GM18519 (cell line): ENCODE data around the gene SLC37A1.
A peak's percentile ranks its signal among the peaks of the same experiment; 100 is the strongest.

ENCODE experiments used
- ATAC-seq: cut with Tn5 transposase; IDR thresholded peaks from one replicate; pipeline ENCODE4 v1.9.1; 2021; ENCODE audit warnings: mild to moderate bottlenecking, moderate library complexity; ENCODE audit not compliant: unreplicated experiment, low FRiP score

SLC37A1 gene

DNA sequence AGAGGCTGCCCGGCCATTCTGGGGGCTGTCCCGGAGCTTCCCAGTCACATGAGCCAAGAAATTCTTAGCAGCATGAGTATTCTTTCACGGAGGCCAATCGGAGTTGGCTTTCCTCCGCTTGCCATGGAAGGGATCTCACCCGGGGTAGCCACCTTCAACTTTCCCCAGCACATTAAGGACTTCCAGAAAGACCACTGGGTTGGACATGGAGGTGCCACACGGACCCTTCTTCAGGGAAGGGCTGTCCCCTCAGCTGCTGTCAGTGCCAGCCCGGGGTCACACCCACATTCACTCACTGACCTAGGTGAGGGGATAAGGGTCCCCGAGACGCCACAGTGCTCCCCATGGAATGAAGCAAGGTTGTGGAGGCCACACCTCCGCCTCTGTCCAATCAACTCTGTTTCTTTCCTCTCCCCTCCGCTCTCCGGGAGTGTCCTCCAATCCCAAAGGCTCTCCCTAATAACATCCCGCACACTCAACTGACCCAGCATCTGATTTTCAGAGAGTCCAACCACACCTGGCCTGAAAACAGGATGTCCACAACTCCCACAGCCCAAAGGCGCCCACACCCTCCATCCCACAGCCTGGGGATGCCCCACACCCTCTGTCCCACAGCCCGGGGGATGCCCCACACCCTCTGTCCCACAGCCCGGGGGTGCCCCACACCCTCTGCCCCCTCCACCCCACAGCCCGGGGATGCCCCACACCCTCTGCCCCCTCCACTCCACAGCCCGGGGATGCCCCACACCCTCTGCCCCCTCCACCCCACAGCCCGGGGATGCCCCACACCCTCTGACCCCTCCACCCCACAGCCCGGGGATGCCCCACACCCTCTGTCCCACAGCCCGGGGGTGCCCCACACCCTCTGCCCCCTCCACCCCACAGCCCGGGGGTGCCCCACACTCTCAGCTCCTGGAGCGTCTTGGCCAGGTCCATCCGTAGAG lies 37.0 kb upstream of the SLC37A1 start:
- no peak for ATAC-seq

DNA sequence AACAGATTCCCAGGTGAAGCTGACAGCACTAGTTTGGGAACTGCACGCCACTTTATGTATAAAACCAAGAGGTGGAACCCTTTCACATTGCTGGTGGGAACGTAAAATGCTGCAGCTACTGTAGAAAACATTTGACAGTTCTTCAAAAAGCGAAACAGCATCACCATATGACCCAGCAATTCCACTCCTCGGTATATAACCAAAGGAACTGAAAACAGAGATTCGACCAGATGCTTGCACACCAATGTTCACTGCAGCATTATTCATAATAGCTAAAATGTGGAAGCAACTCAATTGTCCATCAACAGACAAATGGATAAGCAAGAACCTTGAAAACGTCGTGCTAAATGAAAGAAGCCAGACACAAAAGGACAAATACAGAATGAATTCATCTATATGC lies 35.1 kb upstream of the SLC37A1 start:
- ATAC-seq, result no peak

DNA sequence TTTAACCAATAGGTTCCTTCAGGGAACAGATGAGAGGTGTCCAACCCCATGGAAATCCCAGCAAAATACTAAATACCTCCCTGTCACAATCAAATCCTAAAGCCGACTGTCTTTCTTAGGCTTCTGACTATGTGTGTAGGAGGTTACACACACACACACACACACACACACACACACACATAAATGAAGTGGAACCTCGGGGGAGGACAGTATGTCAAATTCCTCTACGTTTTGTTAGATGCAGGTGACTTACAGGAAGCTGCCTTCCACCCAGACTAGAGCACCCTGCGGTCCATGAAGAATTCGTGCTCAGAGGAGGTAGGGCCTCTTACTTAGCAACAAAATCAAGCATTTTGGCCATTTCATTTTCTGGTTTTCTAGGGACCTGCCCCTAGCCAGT lies 34.1 kb upstream of the SLC37A1 start:
- ATAC-seq, result no peak

DNA sequence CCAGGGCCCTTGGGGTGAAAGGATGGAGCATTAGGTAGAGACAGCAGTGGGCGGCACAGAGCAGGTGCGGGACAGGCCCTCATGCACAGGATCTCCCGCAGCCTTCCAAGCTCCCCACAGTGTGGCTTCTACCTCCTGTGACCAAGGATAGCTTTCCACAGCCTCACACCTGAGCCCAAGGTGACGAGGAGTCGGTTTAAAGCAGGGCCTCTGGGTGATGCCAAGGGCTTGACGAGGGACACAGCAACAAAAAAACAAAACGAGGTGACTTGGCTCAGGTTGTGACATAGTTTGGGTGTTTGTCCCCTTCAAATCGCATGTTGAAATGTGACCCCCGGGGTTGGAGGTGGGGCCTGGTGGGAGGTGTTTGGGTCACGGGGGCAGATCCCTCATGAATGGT lies 32.9 kb upstream of the SLC37A1 start:
- ATAC-seq, result no peak

DNA sequence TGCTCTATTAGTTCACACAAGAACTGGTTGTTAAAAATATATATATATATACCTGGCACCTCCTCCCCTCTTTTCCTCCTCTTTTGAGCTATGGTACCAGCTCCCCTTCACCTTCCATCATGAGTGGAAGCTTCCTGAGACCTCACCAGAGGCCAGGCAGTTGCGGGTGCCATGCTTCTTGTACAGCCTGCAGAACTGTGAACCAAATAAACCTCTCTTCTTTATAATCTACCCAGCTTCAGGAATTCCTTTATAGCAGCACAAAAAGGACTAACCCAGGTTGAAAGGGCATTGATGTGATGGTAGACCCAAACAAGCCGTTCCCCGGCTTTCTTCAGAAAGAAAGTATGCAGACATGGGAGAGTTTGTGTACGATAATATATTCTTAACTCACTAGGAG lies 32.5 kb upstream of the SLC37A1 start:
- ATAC-seq, result no peak

DNA sequence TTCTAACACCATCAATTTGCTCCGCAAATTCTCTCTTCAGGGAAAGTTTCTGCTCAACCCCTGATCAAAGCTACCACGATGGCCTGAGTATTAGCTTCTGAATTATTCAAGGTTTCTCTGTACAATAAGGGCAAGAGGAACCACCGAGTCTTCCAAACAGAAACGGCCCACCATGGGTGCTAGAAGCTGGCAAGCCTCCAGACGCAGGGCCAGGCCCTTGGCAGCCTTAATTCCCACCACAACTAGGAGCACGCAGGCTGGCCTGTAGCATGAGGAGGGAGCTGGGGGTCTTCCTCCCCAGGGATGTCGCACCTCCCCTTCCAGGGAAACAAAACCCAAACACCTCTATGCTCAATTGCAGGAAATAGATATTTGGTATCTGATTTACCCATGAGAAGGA lies 28.7 kb upstream of the SLC37A1 start:
- ATAC-seq, result no peak

DNA sequence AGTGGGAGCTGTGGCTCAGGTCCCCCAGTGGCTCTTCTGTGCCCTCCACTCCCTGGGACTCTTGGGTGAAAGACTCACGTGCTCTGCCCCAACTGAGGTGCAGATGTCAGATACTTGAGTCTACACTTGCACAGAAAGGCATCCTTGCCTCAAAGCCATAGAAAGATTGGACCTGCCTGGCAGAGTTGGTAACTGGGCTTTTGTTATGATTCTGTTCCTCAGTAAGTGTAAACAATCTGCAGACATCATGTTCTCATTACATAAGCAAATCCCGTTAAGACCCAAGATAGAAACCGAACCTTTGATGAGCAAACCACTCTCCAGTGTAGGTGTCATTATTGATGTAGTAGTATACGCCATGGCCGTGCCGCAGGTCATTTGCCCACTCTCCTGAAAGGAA lies 27.6 kb upstream of the SLC37A1 start:
- no peak for ATAC-seq

DNA sequence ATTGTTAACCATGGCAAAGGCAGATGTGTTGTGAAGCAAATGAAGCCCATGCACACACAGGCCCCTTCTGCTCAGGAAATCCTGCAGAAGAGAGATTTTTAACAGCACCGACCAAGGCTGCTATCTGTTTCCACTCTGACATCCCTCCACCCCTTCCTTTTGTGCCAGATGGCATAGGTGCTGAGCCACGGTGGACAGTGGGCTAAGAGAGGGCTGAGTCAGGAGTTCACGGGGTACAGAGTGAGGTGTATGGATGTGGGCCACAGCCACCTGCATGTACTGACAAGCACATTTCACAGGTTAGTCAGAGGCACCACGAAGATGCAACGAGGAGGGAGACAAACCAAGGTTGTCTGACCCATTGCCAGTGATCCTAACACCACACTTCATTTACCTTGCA lies 27.1 kb upstream of the SLC37A1 start:
- ATAC-seq, result no peak

DNA sequence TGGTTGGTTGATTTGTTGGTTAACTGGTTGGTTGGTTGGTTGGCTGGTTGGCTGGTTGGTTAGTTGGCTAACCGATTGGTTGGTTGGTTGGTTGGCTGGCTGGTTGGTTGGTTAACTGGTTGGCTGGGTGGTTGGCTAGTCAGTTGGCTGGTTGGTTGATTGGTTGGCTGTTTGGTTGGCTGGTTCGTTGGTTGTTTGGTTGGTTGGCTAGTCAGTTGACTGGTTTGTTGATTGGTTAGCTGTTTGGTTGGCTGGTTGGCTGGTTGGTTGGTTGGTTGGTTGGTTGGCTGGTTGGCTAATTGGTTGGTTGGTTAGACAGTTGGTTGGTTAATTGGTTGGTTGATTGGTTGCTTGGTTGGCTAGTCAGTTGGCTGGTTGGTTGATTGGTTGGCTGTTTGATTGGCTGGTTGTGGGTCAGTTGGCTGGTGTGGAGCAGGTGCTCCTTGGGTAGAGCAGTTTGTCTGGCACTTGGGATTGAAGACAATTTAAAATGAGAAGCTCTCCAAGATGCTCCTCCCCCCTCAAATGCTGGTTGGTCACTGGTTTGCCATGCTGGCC lies 24.6 kb upstream of the SLC37A1 start:
- ATAC-seq, result no peak

DNA sequence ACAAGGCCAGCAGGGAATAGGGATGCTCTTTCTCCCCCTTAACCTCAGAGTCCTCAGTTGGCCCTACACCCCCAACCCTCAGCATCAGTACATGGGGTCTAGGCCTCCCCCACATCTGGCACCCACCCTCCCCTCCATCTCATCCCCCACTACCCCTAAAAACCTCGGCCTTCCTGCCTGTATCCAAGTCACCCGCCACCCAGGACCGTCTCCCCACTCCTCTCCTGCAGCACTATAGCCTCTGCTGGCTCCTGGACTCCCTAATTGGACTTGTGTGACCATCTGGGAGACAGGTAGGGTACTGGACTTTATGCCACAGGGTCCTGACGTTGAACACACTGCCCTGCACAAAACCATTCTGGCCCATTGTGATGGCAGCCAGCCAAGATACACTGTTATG lies 23.7 kb upstream of the SLC37A1 start:
- ATAC-seq, result no peak

DNA sequence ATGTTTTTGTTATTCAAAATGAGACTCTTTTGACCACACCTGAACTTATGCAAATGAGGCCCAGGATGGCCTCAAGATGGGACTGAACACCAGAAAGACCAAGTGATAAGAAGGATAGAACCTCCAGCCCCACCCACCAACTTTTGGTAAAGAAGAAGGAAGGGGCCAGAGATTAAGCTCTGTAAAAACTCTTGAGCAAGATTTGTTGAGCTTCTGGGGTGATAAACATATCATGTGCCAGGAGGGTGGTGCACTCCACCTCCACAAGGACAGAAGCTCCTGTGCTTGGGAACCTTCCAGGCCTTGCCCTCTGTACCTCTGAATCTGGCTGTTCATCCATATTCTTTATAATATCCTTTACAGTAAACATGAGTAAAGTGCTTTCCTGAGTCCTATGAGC lies 22.9 kb upstream of the SLC37A1 start:
- ATAC-seq, result no peak

DNA sequence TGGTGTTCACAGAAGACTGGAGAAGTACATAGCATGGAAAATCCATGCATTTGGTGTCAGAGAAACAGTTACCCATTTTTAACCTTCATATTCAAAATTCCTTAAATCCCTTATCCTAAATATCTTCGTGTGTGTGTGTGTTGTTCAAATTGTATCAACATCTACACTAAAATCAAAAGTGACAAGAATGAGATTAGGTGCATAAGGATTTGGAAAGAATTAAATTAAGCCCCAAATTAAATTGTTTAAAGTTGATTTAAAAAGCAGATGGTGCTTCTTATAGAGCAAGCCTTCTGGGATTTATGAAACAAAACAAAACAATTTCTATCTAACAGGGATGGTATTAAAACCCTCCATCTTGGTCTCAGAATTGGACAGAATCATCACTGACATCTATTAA lies 22.3 kb upstream of the SLC37A1 start:
- no peak for ATAC-seq

DNA sequence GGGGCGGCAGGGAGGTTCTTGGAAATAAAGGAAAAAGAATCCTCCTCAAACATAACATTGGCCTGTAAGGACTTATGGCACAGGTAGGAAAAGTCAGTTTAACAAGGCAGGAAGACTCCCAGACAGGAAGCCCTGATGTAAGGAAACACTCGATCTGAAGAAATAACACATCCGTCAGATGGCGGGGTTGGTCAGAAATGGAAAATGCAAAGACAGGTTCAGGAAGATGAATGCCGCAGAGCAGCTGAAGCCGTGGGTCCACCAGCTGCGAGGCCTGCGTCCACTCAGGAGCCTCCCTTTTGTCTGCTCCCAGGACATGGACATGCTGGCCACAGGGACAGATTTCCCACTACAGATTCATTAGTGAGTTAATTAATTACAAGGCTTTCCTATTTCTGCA lies 21.5 kb upstream of the SLC37A1 start:
- no peak for ATAC-seq

DNA sequence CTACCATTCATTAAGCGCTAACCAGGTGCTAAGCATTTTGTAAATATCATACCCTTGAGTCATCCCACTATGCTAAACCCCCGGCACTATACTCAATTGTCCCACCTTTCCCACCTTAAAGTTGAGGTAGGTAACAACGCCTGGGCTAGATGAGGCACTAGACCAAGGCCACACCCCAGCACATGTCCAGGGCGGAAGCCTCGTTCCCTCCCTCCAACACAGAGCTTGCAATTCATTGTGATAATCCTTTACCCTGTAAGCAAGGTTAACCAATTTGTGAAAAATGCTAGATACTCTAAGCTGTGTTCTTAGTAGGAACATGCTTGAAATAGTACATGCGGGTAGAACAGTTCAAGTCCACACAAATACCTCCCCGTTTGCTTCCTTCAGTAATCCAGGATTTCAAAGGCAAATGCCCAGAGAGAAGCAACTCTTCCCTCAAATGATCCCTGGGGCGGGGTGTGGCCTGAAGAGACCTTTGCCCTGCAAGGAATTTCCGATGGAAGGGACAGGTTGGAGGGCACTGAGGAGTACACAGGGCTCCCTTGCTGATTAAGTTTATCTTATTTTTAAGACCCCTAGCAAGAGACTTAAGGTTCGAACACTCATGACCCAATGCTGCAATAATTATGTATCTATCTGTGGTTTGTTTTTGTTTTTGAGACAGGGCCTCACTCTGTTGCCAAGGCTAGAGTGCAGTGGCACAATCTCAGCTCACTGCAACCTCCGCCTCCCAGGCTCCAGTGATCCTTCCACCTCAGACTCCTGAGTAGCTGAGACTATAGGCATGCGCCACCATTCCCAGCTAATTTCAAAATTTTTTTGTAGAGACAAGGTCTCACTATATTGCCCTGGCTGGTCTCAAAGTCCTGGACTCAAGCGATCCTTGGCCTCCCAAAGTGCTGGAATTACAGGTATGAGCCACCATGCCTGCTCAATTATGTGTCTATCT lies 20.3 kb upstream of the SLC37A1 start:
- no peak for ATAC-seq

DNA sequence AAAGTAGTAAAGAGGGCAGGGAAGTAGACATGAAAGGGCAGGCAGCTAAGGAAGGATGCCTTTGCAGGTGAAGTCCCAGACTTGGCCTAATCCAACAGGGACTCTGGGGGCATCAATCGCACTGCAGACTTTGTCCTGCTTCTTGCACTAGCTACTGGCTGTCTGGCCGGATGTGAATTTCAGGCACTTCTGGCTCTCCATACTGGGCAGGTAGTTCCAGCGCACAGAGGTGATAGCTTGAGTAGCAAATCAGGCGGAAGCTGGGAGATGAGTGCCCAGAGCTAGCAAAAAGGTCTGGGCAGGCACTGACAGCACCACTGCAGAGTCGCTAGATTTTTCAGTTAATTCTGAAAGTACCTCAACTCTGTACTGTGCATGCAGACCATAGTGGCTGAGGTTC lies 18.6 kb upstream of the SLC37A1 start:
- ATAC-seq, result no peak

DNA sequence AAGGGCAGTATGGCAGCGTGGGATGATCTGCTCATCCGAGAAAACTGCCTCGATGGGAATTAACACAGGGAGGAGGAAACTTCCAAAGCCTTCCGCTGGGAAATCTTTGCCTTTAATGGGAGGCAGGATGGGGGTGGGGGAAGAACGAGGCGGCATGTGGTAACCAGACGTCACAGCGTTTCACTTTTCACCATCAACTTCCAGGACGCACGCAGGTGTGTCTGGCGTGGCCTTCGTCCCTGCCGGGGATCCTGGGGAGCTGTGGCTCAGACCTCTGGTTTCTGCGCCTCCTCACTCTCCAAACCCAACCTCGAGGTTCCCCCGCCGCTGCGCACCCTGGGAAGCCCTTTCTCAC lies 17.9 kb upstream of the SLC37A1 start:
- no peak for ATAC-seq

DNA sequence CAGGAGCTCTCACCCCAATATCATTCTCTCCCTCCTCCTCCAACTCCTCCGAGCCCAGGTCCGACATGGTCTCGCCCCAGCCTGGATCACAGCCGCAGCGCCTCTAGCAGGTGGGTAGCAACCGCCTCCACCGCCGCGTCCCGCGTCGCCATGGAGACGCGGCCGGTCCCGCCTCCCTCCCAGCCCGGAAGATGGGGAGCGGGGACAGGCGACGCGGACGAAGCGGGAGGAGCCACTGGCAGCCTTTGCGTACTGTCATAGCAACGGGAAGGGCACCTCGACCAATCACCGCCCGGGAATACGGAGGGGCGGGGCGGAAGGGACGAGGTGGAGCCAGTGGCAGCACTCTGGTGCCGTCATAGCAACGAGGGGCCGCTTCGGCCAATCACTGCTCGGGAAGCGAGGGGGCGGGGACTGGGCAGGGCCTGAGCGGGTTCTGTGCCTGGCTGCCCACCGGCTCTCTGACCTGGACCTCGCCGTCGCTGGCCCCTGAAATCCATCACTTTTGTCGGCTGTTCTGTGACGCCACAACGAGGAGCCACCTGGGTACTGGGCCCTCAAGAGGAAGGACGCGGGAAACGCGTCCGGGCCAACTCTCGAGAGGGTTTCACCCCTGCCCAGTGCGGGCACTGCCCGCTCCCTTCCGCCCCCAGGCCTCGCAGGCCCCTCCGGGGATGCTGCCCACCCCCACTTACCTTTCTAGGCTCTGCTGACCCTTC lies 17.4 kb upstream of the SLC37A1 start, which contains the start of gene RSPH1:
TSS of gene RSPH1 (minus strand) at position 105 of the 719 bp plus-strand sequence. CDS start at position 67, 38 bp downstream.
- peak; percentile 94 for ATAC-seq

DNA sequence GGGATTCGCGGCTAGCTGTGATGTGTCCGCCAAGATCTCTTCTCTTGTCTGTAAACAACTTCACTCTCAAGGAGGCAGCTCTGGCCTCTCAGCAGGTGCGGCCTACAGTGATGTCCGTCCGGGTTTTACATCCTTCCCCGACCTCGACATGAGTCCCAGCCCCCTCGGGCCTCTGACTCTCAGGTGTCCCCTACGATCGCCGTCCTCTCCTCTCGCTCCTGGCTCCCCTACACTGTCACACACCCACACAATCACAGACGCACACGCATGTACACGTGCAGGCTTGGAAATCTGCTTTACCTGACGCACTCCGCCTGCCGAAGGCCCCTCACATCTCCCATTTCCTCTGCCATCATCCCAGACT lies 16.8 kb upstream of the SLC37A1 start:
- ATAC-seq, result no peak

DNA sequence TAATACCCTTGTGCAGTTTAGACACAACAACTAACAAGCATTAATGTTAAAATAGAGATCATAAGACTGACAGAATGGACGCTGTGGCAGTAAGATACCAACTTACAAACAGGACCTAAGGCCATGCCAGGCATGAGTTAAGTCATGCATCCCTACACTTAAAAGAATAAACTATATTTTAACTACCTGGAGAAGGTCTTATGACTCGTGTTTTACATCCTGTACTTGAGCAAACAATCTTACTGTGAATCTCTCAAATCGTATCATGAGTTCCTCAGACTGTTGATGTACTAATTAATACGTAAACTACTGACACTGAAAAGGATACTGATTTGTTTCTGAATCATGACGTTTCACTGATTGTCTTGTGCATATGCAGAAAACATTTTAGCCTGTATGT lies 15.6 kb upstream of the SLC37A1 start:
- no peak for ATAC-seq

DNA sequence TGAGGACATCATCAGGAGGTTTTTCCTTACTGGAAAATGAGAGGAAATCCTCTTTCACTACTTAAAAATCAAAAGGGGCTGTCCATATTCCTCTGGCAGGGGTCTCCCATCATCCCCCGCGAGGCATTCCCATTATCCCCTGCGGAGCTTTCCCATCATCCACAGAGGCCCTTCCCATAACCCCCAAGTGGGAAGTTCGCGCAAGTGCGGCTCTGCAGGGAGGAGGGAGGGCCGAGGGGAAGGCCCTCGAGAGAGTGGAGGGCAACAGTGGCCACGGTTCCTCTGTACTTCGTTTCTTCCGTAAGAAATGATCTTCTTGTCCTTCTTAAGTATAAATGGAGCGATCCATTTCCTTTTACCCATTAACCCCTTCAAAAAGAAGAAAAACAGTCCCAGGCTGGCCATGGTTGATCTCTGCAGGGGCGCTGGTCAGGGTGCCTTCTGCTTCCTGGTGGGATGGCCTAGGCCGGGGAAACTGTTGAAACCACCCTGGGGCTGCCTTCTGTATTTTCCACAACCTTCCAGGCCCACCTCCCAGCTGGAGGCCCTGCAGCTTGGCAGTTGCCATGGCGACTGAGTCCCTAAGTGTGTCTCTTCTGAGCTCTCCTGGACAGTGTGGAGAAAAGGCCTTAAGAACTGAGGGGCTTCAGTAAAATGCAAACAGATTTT lies 14.1 kb upstream of the SLC37A1 start:
- ATAC-seq, result no peak
